NCI-H446 (cell line): ENCODE data around the gene KIF2C.
"Not testable (repeated sequence)": the region's sequence is repeated elsewhere in the genome, so short reads cannot be mapped to it uniquely, and the experiment has no call there.

Experiments
- DNase-seq, 2 experiments: peaks; one replicate each; lab custom pipeline; 2025; lab: John Stamatoyannopoulos, UW

The KIF2C gene

DNA sequence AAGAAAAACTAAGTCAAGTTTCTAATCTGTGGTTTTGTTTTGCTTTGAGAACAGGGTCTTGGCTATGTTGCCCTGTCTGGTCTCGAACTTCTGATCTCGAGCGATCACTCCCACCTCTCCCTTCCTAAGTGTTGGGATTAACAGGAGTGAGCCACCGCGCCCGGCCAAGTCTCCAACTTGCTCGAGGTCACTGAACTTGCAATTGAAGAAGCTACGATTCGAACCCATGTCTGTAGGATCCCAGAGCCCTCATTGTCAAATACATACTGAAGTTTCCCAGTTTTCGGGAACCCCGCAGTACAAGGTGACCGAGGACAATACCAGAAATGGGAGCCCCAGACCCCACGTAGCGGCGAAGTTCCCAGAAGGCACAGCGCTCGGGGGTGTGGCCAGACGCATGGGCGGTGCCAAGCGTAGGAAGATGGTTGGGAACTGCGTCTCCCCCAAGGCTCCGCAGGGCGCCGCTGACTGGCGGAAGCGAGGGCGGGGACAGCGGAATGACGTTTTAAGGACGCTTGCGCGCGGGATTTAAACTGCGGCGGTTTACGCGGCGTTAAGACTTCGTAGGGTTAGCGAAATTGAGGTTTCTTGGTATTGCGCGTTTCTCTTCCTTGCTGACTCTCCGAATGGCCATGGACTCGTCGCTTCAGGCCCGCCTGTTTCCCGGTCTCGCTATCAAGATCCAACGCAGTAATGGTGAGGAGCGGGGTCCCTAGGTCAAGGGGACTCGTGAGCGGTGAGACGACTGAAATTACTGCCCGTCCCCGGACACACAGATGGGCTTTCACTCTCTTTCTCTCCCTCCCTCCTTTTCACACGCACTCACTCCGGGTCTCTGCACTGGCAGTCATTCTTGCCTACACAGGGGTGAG, at the start of gene KIF2C:
Gene KIF2C (plus strand): TSS at position 531 of the 872 bp plus-strand sequence. CDS start 96 bp downstream, at position 627.
- DNase-seq, result peak; percentile 97 to 99

DNA sequence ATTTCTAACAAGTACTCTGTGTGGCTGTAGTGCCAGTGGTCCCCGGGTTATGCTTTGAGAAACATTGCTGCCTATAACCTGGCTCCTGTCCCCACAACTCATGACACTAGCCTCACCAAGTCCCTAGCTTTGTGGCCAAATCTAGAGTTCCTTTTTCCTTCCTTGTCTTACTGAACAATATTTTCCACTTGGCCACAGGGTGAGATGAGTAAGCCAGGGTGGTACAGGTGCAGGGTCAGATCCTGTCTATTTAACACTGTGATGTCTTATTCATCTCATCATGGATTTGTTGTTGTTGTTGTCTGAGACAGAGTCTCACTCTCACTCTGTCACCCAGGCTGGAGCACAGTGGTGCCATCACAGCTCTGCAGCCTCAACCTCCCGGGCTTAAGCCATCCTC, 46.5 kb upstream of the KIF2C start:
- DNase-seq, result no peak

DNA sequence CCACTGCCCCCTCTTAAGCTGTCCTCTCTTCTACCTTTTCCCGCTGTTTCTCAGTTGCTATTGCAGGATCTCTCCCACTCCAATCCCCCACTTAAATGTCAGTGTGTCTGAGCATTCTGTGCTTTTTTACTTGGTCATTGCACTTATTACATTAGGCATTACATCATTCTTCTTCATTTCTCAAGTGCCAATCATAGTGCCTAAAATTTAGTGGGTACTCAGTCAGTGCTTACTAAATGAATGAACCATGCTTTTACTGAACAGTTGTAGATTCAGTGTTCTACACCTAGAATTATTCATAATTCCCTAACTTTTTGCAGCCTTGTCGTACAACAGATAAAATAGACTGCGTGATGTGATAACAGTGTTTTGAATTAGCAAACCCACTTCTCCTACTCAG, 45.7 kb upstream of the KIF2C start:
- DNase-seq, result no peak

DNA sequence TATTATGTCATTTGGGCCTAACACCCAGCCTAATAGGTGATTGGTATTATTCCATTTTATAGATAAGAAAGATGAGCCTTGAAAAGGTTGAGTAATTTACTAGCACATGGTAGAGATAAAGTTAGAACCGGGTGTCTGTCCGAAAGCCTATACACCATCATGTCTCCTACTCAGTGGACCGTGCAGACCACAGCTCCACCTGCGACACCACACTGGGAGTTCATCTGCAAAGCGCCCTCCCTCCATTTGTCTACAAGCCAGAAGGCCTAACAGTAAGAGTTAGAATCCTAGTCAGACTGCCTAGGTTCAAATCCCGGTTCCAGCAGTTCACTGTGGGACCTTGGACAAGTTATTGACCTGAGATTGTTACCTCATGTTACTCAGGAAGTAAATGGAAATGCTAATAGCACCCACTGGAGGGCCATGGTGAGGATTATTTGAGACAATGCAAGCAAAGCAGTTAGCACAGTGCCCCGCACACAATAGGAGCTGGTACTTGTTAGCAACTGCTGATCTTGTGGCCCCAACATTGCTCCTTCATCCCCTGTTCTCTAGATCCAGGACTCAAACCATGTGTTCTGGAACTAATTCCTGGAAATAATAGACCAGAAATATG, 44.7 kb upstream of the KIF2C start:
- DNase-seq, result no peak

DNA sequence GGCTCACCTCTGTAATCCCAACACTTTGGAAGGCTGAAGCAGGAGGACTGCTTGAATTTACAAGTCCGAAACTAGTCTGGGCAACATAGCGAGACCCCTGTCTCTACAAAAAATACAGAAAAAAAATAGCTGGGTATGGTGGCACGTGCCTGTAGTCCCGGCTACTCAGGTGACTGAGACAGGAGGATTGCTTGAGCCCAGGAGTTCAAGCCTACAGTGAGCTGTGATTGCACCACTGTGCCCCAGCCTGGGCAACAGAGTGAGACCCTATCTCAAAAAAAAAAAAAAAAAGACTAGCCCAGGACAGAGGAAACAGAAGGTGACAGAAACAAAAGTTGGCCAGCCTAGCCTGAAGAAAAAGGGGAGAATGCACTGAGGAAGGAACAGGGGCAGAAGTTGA, 44.0 kb upstream of the KIF2C start:
- no peak for DNase-seq

DNA sequence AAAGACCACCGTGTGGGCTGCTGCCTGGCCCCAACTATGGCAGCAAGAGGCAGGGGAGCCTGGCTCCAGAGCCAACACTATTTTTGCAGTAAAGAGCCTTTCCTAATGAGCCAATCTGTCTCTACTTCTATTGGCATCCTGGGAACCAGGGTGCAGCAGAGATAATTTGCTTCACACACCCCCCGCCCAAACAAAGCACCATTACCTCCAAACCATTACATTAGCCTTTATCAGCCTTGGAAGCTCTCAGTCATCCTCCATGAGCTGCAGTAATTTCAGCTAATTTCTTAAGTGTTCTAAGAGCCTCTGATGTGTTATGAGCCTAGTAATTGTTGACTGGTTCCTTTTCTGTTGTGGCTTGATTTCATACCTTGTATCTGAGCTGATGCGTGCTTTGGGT, 43.5 kb upstream of the KIF2C start:
- DNase-seq, result no peak

DNA sequence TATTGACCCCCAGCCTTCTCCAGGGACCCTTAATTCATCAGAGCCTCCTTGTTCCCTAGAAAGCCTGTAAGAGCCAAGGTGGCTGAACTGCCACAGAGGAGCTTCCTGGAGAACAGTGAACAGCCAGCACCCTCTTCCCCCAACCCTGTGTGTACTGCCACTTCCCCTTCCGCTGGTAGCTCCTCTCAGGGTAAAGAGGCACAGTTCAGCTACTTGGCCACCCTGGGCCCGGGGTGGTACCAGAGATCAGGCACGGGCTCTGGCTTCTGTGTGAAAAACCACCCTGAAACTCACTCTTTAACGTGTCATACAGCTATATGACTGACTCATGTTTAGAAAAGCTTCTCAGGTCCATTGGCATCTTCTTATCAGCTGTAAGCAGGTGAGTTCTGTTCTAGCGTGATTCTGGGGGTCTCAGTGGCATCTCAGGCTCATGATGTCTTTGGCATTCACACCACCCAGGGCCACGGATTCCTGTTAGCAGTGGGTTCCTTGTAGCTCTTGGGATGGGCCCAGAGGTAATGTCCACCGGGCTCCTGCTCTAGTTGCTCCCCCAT, 42.8 kb upstream of the KIF2C start:
- no peak for DNase-seq

DNA sequence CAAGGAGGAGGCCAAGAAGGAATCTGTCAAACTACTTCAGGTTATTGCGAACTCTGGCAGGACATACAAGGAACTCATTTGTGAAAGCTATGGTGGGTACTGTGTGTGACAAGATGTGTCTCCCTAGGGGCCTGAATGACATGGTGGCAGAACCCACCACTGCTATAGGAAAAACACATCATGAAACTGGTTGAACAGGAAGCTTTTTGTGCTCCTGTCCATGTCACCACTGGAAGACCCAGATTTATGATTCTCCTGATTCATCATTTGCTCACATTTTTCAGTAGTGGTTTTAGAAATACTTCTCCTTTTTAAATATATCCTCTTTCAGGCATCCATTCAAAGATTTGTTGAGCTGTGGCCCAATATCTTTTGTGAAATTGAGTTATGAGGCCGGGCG, 41.5 kb upstream of the KIF2C start:
- DNase-seq, result no peak

DNA sequence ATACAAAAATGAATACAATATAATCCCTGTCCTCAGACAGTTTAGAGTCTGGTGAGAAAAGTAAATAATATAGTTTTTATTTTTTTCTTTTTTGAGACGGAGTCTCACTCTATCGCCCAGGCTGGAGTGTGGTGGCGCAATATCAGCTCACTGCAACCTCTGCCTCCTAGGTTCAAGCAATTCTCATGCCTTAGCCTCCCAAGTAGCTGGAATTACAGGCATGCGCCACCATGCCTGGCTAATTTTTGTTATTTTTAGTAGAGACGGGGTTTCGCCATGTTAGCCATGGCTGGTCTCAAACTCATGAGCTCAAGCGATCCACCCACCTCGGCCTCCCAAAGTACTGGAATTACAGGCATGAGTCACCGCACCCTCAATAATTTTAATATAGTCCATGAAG, 40.3 kb upstream of the KIF2C start:
- DNase-seq, result not testable (repeated sequence)

DNA sequence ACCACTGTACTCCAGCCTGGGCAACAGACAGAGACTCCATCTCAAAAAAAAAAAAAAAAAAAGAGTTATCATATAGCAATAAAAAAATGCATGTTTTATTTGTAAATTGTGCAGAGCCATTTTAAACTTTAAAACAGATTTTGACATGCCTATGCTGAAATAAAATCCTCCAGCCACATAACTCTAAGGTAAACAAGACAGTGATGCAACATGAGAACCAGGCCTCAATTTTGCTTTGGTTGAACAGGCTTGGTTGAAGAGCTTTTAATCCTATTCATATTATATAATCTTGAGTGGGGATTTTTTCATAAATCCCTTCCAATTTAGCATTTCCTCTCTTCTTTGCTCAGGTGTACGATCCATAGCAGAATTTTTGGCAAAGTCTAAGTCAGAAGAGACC, 39.1 kb upstream of the KIF2C start:
- no peak for DNase-seq

DNA sequence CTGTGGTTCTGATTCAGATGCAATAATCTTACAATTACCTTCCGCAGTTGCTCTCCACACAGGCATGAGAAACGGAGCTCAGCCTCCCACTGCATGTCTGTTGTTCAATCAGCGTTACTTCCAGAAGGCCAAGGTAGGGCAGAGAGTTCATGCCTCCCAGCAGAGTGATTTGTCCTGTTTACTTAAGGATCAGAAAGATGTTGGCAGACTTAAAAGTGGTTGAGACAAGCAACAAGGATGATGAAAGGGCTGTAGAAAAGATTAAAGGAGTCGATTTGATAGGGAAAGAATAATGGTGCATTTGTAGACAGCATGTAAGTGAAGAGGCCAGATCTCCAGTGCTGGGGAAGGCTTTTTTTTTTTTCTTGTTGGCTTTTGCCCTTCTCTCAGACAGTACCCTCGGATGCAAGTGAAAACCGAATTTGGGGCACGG, 38.5 kb upstream of the KIF2C start:
- no peak for DNase-seq

DNA sequence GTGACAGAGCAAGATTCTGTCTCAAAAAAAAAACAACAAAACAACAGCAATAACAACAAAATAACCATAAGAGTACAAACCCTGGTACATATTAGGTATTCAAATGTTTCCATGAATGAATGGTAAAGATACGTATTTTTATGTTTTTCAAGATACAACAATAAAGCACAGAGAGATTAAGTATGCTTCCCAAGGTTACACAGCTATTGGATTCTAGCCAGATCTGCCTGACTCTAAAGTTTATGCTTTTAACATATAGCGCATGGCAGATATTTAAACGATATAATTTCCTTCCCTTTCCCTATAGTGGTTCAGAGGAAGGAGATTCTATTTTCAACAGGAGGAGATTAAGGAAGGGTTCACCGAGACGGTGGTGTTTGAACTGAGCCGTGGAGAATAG, 34.2 kb upstream of the KIF2C start:
- DNase-seq, result no peak

DNA sequence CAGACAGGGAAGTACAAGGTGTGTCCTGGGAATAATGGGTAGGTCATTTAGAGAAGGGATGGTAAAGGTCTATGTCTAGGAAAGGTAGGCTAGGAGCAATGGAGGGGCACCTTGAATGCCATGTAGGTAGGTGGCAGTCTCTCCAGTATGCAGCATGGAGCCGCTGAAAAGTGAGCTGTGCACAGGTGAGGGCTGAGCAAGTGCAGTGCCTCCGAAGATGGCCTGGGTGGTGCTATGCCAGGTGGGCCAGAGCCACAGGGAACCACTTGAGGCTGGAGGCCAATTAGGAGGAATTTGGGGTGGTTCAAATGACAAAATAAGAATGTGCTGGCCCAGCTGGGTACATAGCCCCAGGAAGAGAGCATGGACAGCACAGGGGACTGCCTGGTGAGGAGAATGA, 33.7 kb upstream of the KIF2C start:
- DNase-seq, result no peak

DNA sequence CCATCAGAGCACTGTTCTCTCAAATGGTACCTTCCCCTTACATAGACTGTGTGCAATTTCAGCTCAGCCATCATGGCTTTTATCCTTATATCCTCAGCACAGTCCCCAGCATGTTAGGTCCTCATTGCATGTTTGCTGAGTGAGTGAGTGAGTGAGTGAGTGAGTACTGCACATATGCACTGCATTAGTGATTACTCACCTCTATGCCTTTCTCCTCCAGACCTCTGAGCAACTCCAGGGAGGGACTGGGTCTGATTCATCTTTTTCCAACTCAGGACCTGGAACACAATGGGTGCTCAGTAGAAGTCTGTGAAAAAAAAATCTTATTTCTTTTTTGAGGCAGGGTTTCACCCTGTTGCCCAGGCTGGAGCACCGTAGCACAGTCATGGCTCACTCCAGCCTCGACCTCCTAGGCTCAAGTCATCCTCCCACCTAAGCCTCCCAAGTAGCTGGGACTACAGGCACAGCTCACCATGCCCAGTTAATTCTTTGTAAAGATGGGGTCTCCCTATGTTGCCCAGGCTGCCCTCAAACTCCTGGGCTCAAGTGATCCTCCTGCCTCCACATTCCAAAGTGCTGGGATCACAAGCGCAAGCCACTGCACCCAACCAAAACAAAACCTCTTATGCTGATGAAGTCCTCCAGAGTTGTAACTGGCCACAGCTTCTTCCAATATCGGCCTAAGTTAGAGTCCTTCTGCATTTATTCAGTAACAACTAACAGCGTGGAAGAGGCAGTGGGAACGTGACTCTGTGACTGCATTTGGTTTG, 32.3 kb upstream of the KIF2C start:
- DNase-seq, result no peak

DNA sequence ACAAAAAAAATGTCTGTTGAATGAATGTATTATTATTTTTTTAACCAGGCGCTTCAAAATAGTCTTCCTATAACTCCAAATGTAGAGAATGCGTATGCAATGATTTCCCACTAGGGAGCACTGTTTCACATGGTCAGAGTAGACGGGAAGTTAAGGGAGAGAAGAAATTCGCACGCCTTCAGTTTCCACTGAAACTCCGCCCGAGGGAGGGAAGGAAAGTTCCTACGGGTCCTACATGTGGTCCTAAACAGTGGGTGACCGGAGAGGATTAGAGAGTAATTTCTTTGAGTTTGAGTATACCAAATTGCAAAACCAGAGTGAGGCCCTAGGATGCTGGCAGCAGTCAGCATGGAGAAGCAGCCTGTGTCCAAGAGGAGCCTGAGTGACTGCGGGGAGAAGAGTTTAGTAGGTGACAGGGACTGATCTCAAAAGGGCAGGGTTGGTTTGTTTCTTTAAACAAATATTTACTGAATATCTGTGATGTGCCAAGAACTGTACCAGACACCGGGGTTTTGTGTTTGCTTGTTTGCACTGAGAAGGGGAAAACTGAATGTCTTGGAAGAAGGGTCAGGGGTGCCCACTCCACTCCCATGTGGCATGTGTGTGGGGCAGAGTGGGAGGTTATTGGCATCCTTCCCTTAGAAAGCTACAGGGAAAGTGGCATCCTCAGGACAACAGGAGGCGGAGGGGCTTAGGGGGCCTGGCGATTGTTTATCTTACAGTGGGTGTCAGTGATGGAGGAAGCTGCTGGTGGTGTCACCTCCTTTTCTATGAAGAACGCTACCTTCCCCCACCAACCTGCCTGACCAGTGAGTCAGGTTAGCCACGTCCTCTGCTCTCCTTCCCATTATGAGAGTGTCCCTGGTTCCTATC, 31.4 kb upstream of the KIF2C start:
- peak in 1 of 2 experiments; percentile 59 for DNase-seq

DNA sequence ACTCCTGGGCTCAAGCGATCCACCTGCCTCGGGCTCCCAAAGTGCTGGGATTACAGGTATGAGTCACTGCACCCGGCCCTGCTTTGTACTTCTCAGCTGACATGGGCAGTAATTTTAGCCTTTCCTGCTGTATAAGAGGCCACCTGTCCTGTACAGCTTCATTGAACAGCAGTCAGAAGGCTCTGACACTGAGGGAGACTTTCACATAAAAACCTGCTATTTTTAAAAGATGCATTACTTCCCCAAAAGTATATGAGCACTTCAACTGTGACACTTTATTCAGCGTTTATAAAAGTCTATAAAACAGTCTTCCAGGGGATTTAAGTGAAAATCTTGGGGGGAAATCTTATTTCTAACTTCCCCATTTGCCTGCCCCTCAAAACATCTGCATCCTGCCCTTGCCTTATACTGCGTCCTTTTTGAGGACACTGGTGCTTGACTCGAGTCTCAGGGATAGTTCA, 26.3 kb upstream of the KIF2C start:
- DNase-seq, result no peak

DNA sequence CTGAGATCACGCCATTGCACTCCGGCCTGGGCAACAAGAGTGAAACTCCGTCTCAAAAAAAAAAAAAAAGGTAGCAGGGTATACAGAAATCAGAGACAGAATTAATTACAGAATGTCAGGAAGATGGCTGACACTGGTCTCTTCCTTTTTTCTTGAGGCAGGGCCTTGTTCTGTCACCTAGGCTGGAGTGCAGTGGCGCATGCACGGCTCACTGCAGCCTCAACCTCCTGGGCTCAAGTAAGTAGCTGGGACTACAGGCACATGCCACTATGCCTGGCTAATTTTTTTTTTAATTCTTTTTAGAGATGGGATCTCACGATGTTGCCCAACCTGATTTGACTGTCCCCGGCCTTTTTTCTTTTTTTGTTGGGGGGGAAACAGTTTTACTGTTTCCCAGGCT, 25.1 kb upstream of the KIF2C start:
- DNase-seq, result no peak

DNA sequence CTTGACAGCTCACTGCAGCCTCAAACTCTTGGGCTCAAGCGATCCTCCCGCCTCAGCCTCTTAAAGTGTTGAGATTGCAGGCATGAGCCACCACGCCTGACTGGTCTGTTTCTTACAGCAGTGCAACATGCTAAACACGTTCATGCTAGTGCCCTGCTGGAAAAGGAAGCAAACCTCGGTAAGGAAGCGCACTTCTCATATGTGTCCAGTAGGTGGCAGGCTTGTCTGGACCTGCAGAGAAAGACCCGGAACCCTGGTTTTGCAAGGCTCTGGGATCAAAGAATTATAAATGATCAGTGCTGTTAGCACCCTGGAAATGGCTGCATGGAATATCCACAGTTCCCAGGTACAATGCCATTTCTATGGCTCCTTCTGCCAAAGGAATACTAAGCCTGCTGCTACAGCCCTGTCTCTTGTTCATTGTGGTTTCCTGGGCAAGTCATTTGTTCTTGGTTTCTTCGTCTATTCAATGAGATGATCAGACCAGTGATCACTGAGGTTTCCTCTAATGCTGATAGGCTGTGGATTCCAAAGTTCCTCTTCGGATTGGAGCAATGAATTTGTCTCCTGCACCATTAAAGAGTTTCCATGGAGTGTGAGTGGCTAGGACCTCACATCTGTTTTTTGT, 24.6 kb upstream of the KIF2C start:
- peak; percentile 46 to 86 for DNase-seq

DNA sequence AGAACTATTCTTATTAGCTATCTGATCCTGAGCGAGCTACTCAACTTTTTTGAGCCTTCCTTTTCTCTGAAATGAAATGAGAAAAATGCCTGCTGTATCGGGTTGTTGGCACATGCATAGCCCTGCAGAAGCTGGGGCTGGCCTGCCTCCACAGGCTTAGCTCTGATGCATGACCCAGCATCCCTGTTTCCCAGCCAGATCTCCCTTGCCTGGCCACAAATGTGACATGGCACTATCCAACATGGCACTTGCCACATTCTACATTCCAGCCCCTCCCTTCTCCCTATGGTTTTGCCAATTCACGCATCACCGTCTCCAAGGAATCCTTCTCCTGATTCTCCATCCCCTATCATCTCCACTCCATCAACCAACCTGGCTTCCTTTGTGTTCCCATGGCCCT, 22.5 kb upstream of the KIF2C start:
- DNase-seq, result no peak

DNA sequence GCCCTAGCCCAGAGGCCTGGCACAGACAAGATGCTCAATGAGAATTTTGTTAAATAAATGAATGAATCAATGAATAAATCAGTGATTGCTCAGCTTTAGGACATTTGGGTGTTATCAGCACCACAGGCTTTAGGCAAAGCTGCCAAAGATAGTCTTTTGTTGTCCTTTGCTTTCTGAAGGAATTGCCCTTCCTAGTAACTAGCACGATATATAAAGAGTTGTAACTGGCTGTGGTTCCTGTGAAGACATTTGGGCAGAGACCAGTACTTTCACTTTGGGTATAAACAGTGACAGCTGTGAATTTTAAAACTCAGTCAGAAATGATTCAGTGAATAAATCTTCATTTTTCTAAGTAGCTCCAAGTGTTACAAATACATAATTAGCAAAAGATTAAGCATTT, 22.0 kb upstream of the KIF2C start:
- no peak for DNase-seq

DNA sequence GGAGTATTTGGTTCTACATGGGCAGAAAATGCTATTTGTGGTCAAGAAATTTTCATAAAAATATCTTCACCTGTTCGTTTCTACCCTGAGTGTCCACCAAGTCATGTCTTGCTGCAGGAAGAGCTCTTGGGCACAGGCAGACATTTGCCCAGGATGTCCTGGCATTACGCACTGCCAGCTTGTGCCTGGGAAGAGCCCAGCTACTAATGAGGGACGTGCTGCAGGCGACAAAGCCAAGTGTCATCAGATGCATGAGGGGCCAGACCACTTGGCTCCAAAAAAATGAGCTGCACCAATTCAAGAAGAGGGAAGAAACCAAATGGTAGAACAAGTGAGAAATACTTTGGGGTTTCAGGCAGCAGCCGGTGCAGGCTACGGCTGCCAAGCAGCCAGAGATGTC, 21.5 kb upstream of the KIF2C start:
- DNase-seq, result no peak
